ENCODE results near the gene RAB14. TPM values are rescaled to one million over a fixed set of nuclear protein-coding genes. Genes with fewer than 3 reads are reported as not detected.
"Not testable (repeated sequence)": the region's sequence is repeated elsewhere in the genome, so short reads cannot be mapped to it uniquely, and the experiment has no call there.

RAB14 gene
- total RNA-seq, 1 donor from 2014 or later, result 37.8 TPM

DNA sequence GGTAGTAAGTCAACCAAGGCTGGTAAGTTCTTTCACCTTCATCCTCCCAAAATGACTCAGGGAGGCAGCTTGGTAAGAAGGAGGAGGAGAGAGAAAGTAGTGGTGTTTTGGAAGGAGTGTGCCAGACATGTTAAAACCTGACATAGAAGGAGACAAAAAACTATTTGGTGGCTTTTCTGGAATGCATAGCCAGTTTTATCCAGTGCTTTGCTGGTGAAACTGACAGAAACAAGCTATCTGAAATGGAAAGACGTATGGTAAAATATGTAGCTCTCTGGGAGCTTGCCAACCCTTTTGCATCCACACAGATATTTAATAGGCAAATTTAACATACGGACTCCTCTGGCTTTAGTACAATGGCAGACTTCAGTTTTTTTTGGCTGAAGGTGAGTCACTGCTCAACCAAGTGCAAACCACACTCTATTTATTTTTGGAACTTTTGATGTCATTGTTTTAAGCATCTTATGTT, 45.4 kb downstream of the RAB14 start:
- no peak for DNase-seq (ENCODE audit: low spot score)

- no peak for DNase-seq (ENCODE audit: low spot score)
Measured at GRCh38 chr9:121154782-121155181, 46.9 kb downstream of the RAB14 start.

DNA sequence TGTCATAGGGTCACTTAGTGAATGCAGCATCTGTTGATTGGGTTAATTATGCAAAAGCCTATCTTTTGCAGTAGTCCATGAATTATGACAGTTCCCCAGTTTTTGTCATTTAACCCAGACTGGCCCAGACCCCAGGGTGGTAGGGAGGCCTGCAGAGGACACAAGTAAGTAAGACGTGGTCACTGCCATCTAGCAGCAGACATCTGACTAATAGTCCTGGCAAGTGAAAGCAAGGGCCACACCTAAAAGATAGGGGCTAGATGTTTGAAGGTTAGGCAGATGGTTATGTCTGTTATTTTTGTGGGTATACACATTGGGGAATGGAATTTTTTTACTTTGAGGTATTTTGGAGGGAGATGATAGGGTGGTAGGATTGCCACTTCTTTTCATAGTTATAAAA, 48.0 kb downstream of the RAB14 start:
- no peak for DNase-seq (ENCODE audit: low spot score)

DNA sequence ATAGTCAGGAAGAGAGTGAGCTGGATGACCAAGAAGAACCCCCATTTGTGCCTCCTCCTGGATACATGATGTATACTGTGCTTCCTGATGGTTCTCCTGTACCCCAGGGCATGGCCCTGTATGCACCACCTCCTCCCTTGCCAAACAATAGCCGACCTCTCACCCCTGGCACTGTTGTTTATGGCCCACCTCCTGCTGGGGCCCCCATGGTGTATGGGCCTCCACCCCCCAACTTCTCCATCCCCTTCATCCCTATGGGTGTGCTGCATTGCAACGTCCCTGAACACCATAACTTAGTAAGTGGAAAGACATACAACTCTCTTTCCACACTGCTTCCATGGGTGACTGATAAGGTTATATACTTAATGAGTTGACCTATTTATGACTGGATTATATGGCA, 51.5 kb downstream of the RAB14 start:
- no peak for DNase-seq (ENCODE audit: low spot score)

DNA sequence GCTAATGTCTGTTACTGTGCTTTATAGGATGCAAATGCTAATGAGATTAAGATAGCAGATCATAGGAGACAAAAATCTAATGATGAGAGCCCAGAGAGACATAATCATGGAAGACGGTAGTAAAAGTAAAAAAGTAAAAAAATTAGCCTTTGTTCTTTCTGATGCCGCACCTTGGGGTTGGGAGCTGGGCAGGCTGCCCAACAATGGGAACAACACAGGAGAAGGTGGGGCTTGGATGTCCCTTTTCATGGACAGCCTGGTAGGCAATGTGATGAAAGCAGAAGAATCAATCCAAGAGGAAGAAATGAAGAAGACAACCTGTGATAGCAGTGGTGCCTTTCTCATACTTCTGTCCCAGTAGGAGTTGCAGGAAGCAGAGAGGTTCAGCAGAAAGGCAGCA, 57.2 kb downstream of the RAB14 start:
- DNase-seq (ENCODE audit: low spot score), result no peak

DNA sequence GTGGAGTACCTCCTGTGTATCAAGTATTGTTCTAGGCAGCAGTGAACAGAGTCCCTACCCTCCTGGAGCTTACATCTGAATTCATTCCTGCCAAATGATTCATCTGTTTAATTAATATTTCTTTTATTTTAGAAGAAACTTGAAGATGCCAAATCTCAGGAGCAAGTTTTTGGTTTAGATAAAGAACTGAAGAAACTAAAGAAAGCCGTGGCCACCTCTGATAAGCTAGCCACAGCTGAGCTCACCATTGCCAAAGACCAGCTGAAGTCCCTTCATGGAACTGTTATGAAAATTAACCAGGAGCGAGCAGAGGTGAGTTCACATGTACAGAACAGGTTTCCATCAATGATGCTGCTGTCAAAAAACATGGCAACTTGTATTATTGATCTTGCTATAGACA, 57.9 kb downstream of the RAB14 start:
- no peak for DNase-seq (ENCODE audit: low spot score)

- DNase-seq (ENCODE audit: low spot score), result no peak
Measured at GRCh38 chr9:121141706-121142105, 60.0 kb downstream of the RAB14 start.

DNA sequence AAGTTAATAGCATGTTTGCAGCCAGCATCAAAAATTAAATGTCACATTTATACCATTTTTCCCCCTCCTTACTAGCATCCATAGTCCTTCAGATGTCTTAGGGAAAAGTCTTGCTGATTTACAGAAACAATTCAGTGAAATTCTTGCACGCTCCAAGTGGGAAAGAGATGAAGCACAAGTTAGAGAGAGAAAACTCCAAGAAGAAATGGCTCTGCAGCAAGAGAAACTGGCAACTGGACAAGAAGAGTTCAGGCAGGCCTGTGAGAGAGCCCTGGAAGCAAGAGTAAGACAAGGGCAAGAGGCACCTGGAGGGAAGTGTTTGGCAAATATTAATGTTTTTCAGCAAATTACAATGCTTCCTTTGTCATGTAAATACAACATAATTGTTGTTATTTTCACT, 60.4 kb downstream of the RAB14 start:
- no peak for DNase-seq (ENCODE audit: low spot score)

DNA sequence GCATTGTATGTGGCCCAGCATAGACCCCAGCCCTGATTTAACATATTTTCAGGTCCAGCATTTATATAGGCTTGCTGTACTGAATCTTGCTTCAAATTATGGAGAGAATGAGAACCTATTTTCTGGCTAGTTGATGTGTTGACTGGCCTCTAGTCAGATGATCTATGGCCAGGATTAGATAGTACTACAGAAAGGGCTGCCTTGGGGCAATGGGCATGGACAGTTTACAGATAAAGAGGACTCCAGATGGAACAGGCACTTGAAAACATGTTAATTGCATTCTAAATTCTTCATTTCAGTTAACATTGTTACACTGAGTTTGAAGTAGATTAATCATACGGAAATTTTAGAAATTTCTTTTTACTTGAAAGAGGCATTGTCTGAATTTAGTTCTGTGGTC, 61.5 kb downstream of the RAB14 start:
- no peak for DNase-seq (ENCODE audit: low spot score)

DNA sequence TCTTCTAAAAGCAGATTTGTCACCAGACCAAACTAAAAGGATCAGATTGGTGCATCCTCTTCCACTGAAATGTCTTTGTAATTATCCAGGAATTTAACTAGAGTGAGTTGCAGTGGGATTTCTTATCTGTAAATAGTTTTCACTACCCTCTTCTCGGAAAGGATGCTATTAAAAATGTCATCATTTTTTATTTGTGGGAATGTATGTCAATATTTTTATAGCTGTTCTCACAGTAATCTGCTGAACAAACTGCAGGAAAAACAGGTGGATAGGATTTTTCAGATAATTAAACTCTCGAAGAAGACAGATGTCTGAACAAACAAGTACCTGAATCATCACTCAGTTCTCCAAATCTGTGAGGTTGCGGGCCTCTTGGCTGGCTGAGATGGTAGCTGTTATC, 62.7 kb downstream of the RAB14 start:
- DNase-seq (ENCODE audit: low spot score), result no peak

DNA sequence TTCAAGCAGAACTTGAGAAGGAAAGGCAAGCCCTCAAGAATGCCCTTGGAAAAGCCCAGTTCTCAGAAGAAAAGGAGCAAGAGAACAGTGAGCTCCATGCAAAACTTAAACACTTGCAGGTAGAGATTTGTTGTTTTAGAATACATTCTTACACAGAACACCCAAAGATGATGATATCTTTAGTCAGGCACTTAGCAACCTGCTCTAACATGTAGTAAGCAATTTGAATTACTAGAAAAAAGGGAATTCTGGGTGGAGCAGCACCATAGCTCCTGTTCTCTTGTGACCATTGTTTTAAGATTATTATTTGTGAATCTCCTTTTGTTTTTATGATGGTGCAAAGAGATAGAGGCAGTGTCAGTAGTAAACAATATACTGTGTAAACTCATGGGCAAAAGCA, 63.1 kb downstream of the RAB14 start:
- no peak for DNase-seq (ENCODE audit: low spot score)

DNA sequence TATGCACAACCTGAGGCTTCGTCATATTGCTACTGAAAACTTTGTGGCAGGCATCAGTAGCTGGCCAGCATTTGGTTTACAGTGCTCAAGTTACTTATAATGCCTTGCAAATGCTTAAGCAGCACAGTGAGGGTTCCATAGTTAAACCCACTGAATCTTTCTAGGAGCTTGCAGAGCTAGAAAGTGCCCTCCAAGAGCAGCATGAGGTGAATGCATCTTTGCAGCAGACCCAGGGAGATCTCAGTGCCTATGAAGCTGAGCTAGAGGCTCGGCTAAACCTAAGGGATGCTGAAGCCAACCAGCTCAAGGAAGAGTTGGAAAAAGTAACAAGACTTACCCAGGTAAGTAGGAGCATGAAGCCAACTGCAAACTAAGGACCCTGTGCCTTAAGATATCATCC, 66.0 kb downstream of the RAB14 start:
- DNase-seq (ENCODE audit: low spot score), result no peak

DNA sequence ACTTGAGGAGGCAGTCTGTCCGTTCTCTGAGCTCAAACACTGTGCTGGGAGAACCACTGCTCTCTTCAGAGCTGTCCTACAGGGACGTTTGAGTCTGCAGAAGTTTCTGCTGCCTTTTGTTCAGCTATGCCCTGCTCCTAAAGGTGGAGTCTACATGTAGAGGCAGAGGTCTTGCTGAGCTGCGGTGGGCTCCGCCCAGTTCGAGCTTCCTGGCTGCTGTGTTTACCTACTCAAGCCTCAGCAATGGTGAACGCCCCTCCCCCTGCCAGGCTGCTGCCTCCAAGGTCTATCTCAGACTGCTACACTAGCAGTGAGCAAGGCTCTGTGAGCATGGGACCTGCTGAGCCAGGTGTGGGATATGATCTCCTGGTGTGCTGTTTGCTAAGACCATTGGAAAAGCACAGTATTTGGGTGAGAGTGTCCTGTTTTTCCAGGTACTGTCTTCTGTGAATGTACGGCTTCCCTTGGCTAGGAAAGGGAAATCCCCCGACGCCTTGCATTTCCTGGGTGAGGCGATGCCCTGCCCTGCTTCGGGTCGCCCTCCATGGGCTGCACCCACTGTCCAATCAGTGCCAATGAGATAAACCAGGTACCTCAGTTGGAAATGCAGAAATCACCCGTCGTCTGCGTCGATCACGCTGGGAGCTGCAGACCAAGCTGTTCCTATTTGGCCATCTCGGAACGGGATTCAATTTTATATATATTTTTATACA, 68.4 kb downstream of the RAB14 start:
- no peak for DNase-seq (ENCODE audit: low spot score)

DNA sequence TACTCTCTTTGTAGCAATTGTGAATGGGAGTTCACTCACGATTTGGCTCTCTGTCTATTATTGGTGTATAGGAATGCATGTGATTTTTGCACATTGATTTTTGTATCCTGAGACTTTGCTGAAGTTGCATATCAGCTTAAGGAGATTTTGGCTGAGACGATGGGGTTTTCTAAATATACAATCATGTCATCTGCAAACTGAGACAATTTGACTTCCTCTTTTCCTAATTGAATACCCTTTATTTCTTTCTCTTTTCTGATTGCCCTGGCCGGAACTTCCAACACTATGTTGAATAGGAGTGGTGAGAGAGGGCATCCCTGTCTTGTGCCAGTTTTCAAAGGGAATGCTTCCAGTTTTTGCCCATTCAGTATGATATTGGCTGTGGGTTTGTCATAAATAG, 72.3 kb downstream of the RAB14 start:
- DNase-seq (ENCODE audit: low spot score), result not testable (repeated sequence)

Other genes starting within 250 kb of the RAB14 start
- 8.2 TPM for gene C5, start 151.6 kb downstream of the RAB14 start, total RNA-seq (ENCODE audit: insufficient read depth, low replicate concordance)
- gene CNTRL, start 126.9 kb downstream of the RAB14 start, total RNA-seq (ENCODE audit: insufficient read depth, low replicate concordance), result 15.9 TPM
- gene GSN, start 66.3 kb upstream of the RAB14 start, total RNA-seq (ENCODE audit: insufficient read depth, low replicate concordance), result 421 TPM
- gene STOM, start 168.4 kb upstream of the RAB14 start, total RNA-seq (ENCODE audit: insufficient read depth, low replicate concordance), result 145 TPM